Fibroblast of villous mesenchyme (primary cell): ENCODE results near the gene CACNA1C. TPM values are rescaled to one million over a fixed set of nuclear protein-coding genes. Genes with fewer than 3 reads are reported as not detected.

ENCODE experiments used
- DNase-seq: peaks from one replicate; pipeline ENCODE4 v3.0.0-alpha.2; 2010; ENCODE audit warnings: low read depth
- H3K4me3 ChIP-seq: 2 replicates; pipeline ENCODE4 v1.5.1; 2011; ENCODE audit warnings: low read depth, mild to moderate bottlenecking, low read length
- CTCF ChIP-seq: IDR thresholded peaks from 2 replicates; pipeline ENCODE4 v1.5.1; 2012; ENCODE audit warnings: low read depth, mild to moderate bottlenecking, low read length; ENCODE audit not compliant: insufficient read depth
- total RNA-seq: library from RNA; depleted of rRNA; stranded (reverse); fragments of >200 nt; gene quantifications from 2 replicates; pipeline ENCODE4 v1.2.3, GENCODE V29; 2012

Gene CACNA1C
- total RNA-seq, 1 donor: 11.7 TPM

- TF ChIP-seq CTCF: no peak
- no peak overlapping the region for H3K4me3 ChIP-seq
- DNase-seq: no peak
These were observed 57.3 kb downstream of the CACNA1C start for GRCh38 chr12:2110127-2110526.

GRCh38 chr12:2110849-2111566 is 58.2 kb downstream of the CACNA1C start:
- DNase-seq: no peak
- H3K4me3 ChIP-seq: no peak overlapping the region
- no peak for TF ChIP-seq CTCF

GRCh38 chr12:2111826-2112225 is 59.0 kb downstream of the CACNA1C start:
- H3K4me3 ChIP-seq: no peak overlapping the region
- DNase-seq: no peak
- TF ChIP-seq CTCF: no peak

GRCh38 chr12:2112401-2112800 is 59.6 kb downstream of the CACNA1C start:
- DNase-seq: no peak
- no peak overlapping the region for H3K4me3 ChIP-seq
- no peak for TF ChIP-seq CTCF

GRCh38 chr12:2113119-2113912 is 60.5 kb downstream of the CACNA1C start:
- TF ChIP-seq CTCF: no peak

GRCh38 chr12:2114071-2114470 is 61.3 kb downstream of the CACNA1C start:
- TF ChIP-seq CTCF: no peak
- no peak for DNase-seq
- H3K4me3 ChIP-seq: no peak overlapping the region

More at GRCh38 chr12:2113119-2113912, 60.5 kb downstream of the CACNA1C start:
- DNase-seq: no peak
- H3K4me3 ChIP-seq: no peak overlapping the region
